ENCODE results near the gene AGPAT3.

Gene AGPAT3

GRCh38 chr21:43924421-43925095 lies 59.5 kb downstream of the AGPAT3 start:
- DNase-seq (ENCODE audit: low spot score) = no peak

- DNase-seq (ENCODE audit: low spot score) = no peak
Observed at GRCh38 chr21:43925096-43925481, 60.1 kb downstream of the AGPAT3 start.

GRCh38 chr21:43925609-43926008 lies 60.6 kb downstream of the AGPAT3 start:
- no peak for DNase-seq (ENCODE audit: low spot score)

GRCh38 chr21:43926196-43926595 lies 61.2 kb downstream of the AGPAT3 start:
- no peak for DNase-seq (ENCODE audit: low spot score)

GRCh38 chr21:43927591-43928221 lies 62.7 kb downstream of the AGPAT3 start:
- no peak for DNase-seq (ENCODE audit: low spot score)

- no peak for DNase-seq (ENCODE audit: low spot score)
Observed at GRCh38 chr21:43928222-43929125, 63.5 kb downstream of the AGPAT3 start.

- DNase-seq (ENCODE audit: low spot score) = no peak
Observed at GRCh38 chr21:43929217-43929971, 64.4 kb downstream of the AGPAT3 start.

GRCh38 chr21:43930074-43930847 lies 65.2 kb downstream of the AGPAT3 start:
- no peak for DNase-seq (ENCODE audit: low spot score)

GRCh38 chr21:43930848-43931375 lies 65.9 kb downstream of the AGPAT3 start:
- DNase-seq (ENCODE audit: low spot score) = no peak

GRCh38 chr21:43931489-43931888 lies 66.5 kb downstream of the AGPAT3 start:
- no peak for DNase-seq (ENCODE audit: low spot score)

GRCh38 chr21:43932005-43932404 lies 67.0 kb downstream of the AGPAT3 start:
- no peak for DNase-seq (ENCODE audit: low spot score)

- DNase-seq (ENCODE audit: low spot score) = no peak
Observed at GRCh38 chr21:43933199-43933598, 68.2 kb downstream of the AGPAT3 start.

GRCh38 chr21:43933680-43934079 lies 68.7 kb downstream of the AGPAT3 start:
- DNase-seq (ENCODE audit: low spot score) = no peak

- DNase-seq (ENCODE audit: low spot score) = no peak
Observed at GRCh38 chr21:43934116-43934515, 69.1 kb downstream of the AGPAT3 start.

GRCh38 chr21:43934716-43935705 lies 70.0 kb downstream of the AGPAT3 start:
- DNase-seq (ENCODE audit: low spot score) = no peak

- no peak for DNase-seq (ENCODE audit: low spot score)
Observed at GRCh38 chr21:43935711-43936110, 70.7 kb downstream of the AGPAT3 start.

GRCh38 chr21:43936247-43936967 lies 71.4 kb downstream of the AGPAT3 start:
- DNase-seq (ENCODE audit: low spot score) = no peak

- no peak for DNase-seq (ENCODE audit: low spot score)
Observed at GRCh38 chr21:43937051-43937832, 72.2 kb downstream of the AGPAT3 start.

Measured in CD4-positive, alpha-beta T cell treated with Interleukin-15 for 4 hours (primary cell).